ENCODE measurements around the gene SLN.

DNA sequence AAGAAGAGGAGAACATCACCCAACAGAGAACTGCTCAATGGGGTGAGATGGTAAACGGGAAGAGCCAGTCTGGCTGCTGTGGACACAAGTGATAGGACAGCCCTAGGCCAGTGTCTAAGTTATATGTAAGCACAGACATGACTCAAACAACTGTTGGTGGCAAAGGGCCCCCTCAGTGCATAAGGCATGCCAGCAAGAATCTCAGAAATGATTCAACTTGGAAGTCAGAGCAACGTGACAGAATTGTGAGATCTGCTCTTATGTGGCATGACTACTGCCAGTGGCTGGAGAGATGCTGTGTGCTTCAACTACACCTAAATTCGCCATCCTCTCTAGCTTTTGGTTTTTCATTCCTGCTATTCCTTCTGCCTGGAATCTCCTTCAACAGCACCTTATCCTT, 7.4 kb downstream of the SLN start:
- TF ChIP-seq CTCF (IDR thresholded peaks at IDR 0.05) (no peak), ZFX (IDR thresholded peaks at IDR 0.05; ENCODE audit: borderline replicate concordance) (no peak)
